BE2C (cell line): ENCODE measurements around the gene SLC22A23.

Experiments
- DNase-seq: peaks from one replicate; pipeline ENCODE4 v3.0.0-alpha.2; 2020
- H3K27me3 ChIP-seq: fragments of 250-450 bp; sonication (Bioruptor Pico); 2 replicates; pipeline ENCODE4 v1.5.1; 2020; ENCODE audit warnings: mild to moderate bottlenecking
- H3K36me3 ChIP-seq: fragments of 250-450 bp; sonication (Bioruptor Pico); 2 replicates; pipeline ENCODE4 v1.5.1; 2020; ENCODE audit warnings: mild to moderate bottlenecking
- H3K4me1 ChIP-seq: fragments of 250-450 bp; sonication (Bioruptor Pico); 2 replicates; pipeline ENCODE4 v1.5.1; 2020
- H3K4me3 ChIP-seq: 2 replicates; pipeline ENCODE4 v1.5.1; 2011; ENCODE audit warnings: low read depth, low read length
- H3K9me3 ChIP-seq: fragments of 250-450 bp; sonication (Bioruptor Pico); 2 replicates; pipeline ENCODE4 v1.5.1; 2020
- TF ChIP-seq, protein P1 (sequence below): IDR thresholded peaks from 2 replicates; pipeline ENCODE4 v1.5.1; 2012; ENCODE audit warnings: mild to moderate bottlenecking, low read depth, low read length

SLC22A23 gene

DNA sequence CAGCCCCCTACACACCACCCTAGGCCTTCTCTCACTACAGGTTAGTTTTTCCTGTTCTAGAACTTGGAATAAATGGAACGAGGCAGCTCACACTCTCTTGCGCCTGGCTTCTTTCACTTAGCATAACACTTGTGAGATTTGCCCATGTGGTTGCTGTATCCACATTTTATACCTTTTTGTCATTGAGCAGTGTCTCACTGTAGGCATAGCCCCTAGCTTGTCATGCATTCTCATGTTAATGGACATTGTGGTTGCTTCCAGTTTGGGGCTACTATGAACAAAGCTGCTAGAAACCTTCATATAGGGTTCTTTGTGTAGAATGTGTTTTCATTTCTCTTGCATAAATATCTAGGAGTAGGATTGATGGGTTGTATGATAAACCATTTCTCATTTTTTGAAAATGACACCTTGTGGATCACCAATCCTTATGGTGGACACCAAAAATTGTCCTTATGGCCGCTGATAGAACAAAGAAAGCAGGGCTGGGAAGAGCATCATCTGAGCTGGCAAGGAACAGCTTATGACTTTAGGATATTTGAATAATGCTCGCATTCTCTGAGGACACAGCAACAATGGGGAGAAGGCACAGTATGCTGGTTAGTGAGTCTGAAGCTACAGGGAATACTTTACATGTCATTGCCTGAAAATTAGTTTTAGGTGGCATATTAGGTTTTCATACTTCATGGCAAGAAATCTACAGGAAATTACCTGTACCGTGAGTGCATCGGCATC lies 9.8 kb upstream of the SLC22A23 start:
- DNase-seq: no peak
- Histone ChIP-seq H3K4me3 (no peak overlapping the region), H3K27me3 (no peaks in the 10 kb centered on the region; the same call in 1 of the 2 replicates), H3K9me3 (no peaks in the 10 kb centered on the region), H3K36me3 (no peaks in the 10 kb centered on the region), H3K4me1 (no peaks in the 10 kb centered on the region)
- TF ChIP-seq, protein P1, sequence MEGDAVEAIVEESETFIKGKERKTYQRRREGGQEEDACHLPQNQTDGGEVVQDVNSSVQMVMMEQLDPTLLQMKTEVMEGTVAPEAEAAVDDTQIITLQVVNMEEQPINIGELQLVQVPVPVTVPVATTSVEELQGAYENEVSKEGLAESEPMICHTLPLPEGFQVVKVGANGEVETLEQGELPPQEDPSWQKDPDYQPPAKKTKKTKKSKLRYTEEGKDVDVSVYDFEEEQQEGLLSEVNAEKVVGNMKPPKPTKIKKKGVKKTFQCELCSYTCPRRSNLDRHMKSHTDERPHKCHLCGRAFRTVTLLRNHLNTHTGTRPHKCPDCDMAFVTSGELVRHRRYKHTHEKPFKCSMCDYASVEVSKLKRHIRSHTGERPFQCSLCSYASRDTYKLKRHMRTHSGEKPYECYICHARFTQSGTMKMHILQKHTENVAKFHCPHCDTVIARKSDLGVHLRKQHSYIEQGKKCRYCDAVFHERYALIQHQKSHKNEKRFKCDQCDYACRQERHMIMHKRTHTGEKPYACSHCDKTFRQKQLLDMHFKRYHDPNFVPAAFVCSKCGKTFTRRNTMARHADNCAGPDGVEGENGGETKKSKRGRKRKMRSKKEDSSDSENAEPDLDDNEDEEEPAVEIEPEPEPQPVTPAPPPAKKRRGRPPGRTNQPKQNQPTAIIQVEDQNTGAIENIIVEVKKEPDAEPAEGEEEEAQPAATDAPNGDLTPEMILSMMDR: no peak

DNA sequence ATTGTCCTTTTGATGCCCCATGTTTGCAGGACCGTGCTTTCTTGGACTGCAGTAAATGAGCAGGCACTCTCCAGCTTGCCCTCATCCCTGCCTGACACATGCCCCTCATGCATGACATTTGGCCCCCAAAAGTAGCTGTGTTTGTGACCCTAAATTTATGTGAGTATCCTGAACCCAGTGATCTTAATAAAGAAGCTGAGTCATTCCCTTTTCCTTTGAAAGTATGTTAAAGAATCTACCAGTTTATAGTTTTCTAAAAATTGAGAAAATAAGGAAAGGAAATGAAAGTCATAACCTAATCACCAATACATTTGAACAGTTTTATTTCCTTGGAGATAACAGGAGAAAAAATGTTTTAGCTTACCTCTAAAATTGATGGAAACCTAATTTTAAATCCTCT lies 3.4 kb upstream of the SLC22A23 start:
- peaks cover 60% of the 10 kb centered on the region for H3K27me3 ChIP-seq
- no peaks in the 10 kb centered on the region for H3K9me3 ChIP-seq
- no peak for DNase-seq
- no peaks in the 10 kb centered on the region for H3K4me1 ChIP-seq
- TF ChIP-seq, protein P1: no peak
- H3K36me3 ChIP-seq: no peaks in the 10 kb centered on the region
- H3K4me3 ChIP-seq: no peak overlapping the region

- TF ChIP-seq, protein P1: no peak
Measured at GRCh38 chr6:3458706-3459421, 2.0 kb upstream of the SLC22A23 start.

GRCh38 chr6:3457710-3458602 lies 1.1 kb upstream of the SLC22A23 start:
- H3K27me3 ChIP-seq: peaks cover 82% of the 10 kb centered on the region
- no peak for DNase-seq

More at GRCh38 chr6:3458706-3459421, 2.0 kb upstream of the SLC22A23 start:
- no peaks in the 10 kb centered on the region for H3K36me3 ChIP-seq
- DNase-seq: no peak
- no peak overlapping the region for H3K4me3 ChIP-seq
- peaks cover 74% of the 10 kb centered on the region for H3K27me3 ChIP-seq
- H3K4me1 ChIP-seq: no peaks in the 10 kb centered on the region
- H3K9me3 ChIP-seq: no peaks in the 10 kb centered on the region

GRCh38 chr6:3456395-3456897 lies 404 bp downstream of the SLC22A23 start:
- Histone ChIP-seq H3K4me1 (no peaks in the 10 kb centered on the region), H3K9me3 (no peaks in the 10 kb centered on the region), H3K4me3 (no peak overlapping the region), H3K27me3 (peaks cover 91% of the 10 kb centered on the region), H3K36me3 (no peaks in the 10 kb centered on the region)
- no peak for DNase-seq
- TF ChIP-seq, protein P1: no peak

More at GRCh38 chr6:3457710-3458602, 1.1 kb upstream of the SLC22A23 start:
- H3K36me3 ChIP-seq: no peaks in the 10 kb centered on the region
- TF ChIP-seq, protein P1: no peak
- H3K4me1 ChIP-seq: no peaks in the 10 kb centered on the region
- H3K9me3 ChIP-seq: no peaks in the 10 kb centered on the region
- H3K4me3 ChIP-seq: no peak overlapping the region
